PFSK-1 (cell line): ENCODE data around the gene SLC39A11.

Experiments used
- FOXP2 ChIP-seq: optimal IDR thresholded peaks from 2 replicates; pipeline ENCODE3; 2011; ENCODE audit warnings: borderline replicate concordance, control low read depth, inconsistent platforms; ENCODE audit not compliant: insufficient read depth; ENCODE audit errors: extremely low read length, extremely low read depth
- POLR2AphosphoS5 ChIP-seq: IDR thresholded peaks from 2 replicates; pipeline ENCODE4 v1.6.1; 2012; ENCODE audit warnings: low read depth, mild to moderate bottlenecking, control low read depth, low read length, moderate library complexity
- REST ChIP-seq, 2 experiments: IDR thresholded peaks; 2 replicates each; pipeline versions ENCODE4 v1.6.1 to v1.8.0; 2011 to 2012; ENCODE audit warnings: low read depth in 2 of 2, low read length in 2 of 2, control low read depth in 1 of 2, inconsistent platforms in 1 of 2, mild to moderate bottlenecking in 1 of 2, moderate library complexity in 1 of 2; ENCODE audit not compliant: insufficient read depth in 1 of 2
- SIN3A ChIP-seq: IDR thresholded peaks from 2 replicates; pipeline ENCODE4 v1.6.1; 2012; ENCODE audit warnings: mild to moderate bottlenecking, low read length, moderate library complexity, borderline replicate concordance; ENCODE audit not compliant: insufficient read depth
- TAF1 ChIP-seq: IDR thresholded peaks from 2 replicates; pipeline ENCODE4 v1.6.1; 2012; ENCODE audit warnings: low read length, control low read depth, borderline replicate concordance; ENCODE audit not compliant: insufficient read depth

The SLC39A11 gene

GRCh38 chr17:73068322-73069153, 23.9 kb downstream of the SLC39A11 start:
- TF ChIP-seq FOXP2 = no peak
- TF ChIP-seq REST (IDR thresholded peaks at IDR 0.05; ENCODE audit: insufficient read depth in 1 of 2, low read depth in 2 of 2, low read length in 2 of 2) = peak in 1 of 2 experiments; percentile 67; a peak in 1 of 4 replicates
- no peak for TF ChIP-seq POLR2AphosphoS5
- TF ChIP-seq TAF1 = no peak

- no peak for TF ChIP-seq TAF1
- no peak for TF ChIP-seq FOXP2
- no peak for TF ChIP-seq POLR2AphosphoS5
- no peak for TF ChIP-seq SIN3A
- no peak for TF ChIP-seq REST (IDR thresholded peaks at IDR 0.05; ENCODE audit: insufficient read depth in 1 of 2, low read depth in 2 of 2, low read length in 2 of 2)
Observed at GRCh38 chr17:73067075-73067474, 25.4 kb downstream of the SLC39A11 start.

GRCh38 chr17:73066148-73066884, 26.2 kb downstream of the SLC39A11 start:
- TF ChIP-seq TAF1 = no peak
- no peak for TF ChIP-seq REST (IDR thresholded peaks at IDR 0.05; ENCODE audit: insufficient read depth in 1 of 2, low read depth in 2 of 2, low read length in 2 of 2)
- no peak for TF ChIP-seq FOXP2
- TF ChIP-seq SIN3A = no peak
- no peak for TF ChIP-seq POLR2AphosphoS5

GRCh38 chr17:73065376-73065775, 27.1 kb downstream of the SLC39A11 start:
- TF ChIP-seq POLR2AphosphoS5 = no peak
- TF ChIP-seq TAF1 = no peak
- TF ChIP-seq REST (IDR thresholded peaks at IDR 0.05; ENCODE audit: insufficient read depth in 1 of 2, low read depth in 2 of 2, low read length in 2 of 2) = no peak
- no peak for TF ChIP-seq FOXP2
- no peak for TF ChIP-seq SIN3A
